Measurements from ENCODE around the gene CNNM3.
A peak's percentile ranks its signal among the peaks of the same experiment; 100 is the strongest.

The CNNM3 gene

GRCh38 chr2:96866149-96866548 lies 50.1 kb downstream of the CNNM3 start:
- DNase-seq = no peak
- no peak for TF ChIP-seq POLR2A (IDR thresholded peaks at IDR 0.05; ENCODE audit: low read length)
- no peak for TF ChIP-seq GATA1 (IDR thresholded peaks at IDR 0.05; ENCODE audit: low read depth, low read length)

GRCh38 chr2:96866586-96866985 lies 50.5 kb downstream of the CNNM3 start:
- no peak for DNase-seq
- TF ChIP-seq GATA1 (IDR thresholded peaks at IDR 0.05; ENCODE audit: low read depth, low read length) (no peak), POLR2A (IDR thresholded peaks at IDR 0.05; ENCODE audit: low read length) (no peak)

GRCh38 chr2:96866986-96867755 lies 51.1 kb downstream of the CNNM3 start:
- TF ChIP-seq GATA1 (IDR thresholded peaks at IDR 0.05; ENCODE audit: low read depth, low read length) = no peak
- no peak for TF ChIP-seq POLR2A (IDR thresholded peaks at IDR 0.05; ENCODE audit: low read length)
- no peak for DNase-seq

GRCh38 chr2:96867756-96868554 lies 51.9 kb downstream of the CNNM3 start:
- TF ChIP-seq POLR2A (IDR thresholded peaks at IDR 0.05; ENCODE audit: low read length) = no peak
- TF ChIP-seq GATA1 (IDR thresholded peaks at IDR 0.05; ENCODE audit: low read depth, low read length) = no peak
- DNase-seq = peak; percentile 46 to 52

GRCh38 chr2:96868555-96869280 lies 52.6 kb downstream of the CNNM3 start:
- peak; percentile 71 to 73 for DNase-seq
- TF ChIP-seq POLR2A (IDR thresholded peaks at IDR 0.05; ENCODE audit: low read length) (no peak), GATA1 (IDR thresholded peaks at IDR 0.05; ENCODE audit: low read depth, low read length) (no peak)

GRCh38 chr2:96869281-96869821 lies 53.3 kb downstream of the CNNM3 start:
- DNase-seq = peak; percentile 49
- TF ChIP-seq GATA1 (IDR thresholded peaks at IDR 0.05; ENCODE audit: low read depth, low read length) = no peak
- no peak for TF ChIP-seq POLR2A (IDR thresholded peaks at IDR 0.05; ENCODE audit: low read length)

- TF ChIP-seq POLR2A (IDR thresholded peaks at IDR 0.05; ENCODE audit: low read length) (no peak), GATA1 (IDR thresholded peaks at IDR 0.05; ENCODE audit: low read depth, low read length) (no peak)
Measured at GRCh38 chr2:96869822-96870625, 54.0 kb downstream of the CNNM3 start, which contains the start of gene SEMA4C. Gene SEMA4C (minus strand): TSS chr2:96870080. CDS start chr2:96867886, 2,194 bp downstream.

GRCh38 chr2:96870626-96871255 lies 54.7 kb downstream of the CNNM3 start:
- peak; percentile 69 to 71 for DNase-seq
- TF ChIP-seq POLR2A (IDR thresholded peaks at IDR 0.05; ENCODE audit: low read length) = no peak
- no peak for TF ChIP-seq GATA1 (IDR thresholded peaks at IDR 0.05; ENCODE audit: low read depth, low read length)

More at GRCh38 chr2:96869822-96870625, 54.0 kb downstream of the CNNM3 start, which contains the start of gene SEMA4C:
- peak; percentile 69 to 72 for DNase-seq

GRCh38 chr2:96872591-96873349 lies 56.7 kb downstream of the CNNM3 start:
- no peak for DNase-seq

GRCh38 chr2:96873651-96874096 lies 57.6 kb downstream of the CNNM3 start:
- no peak for DNase-seq
- TF ChIP-seq POLR2A (IDR thresholded peaks at IDR 0.05; ENCODE audit: low read length) (no peak), GATA1 (IDR thresholded peaks at IDR 0.05; ENCODE audit: low read depth, low read length) (no peak)

More at GRCh38 chr2:96872591-96873349, 56.7 kb downstream of the CNNM3 start:
- TF ChIP-seq GATA1 (IDR thresholded peaks at IDR 0.05; ENCODE audit: low read depth, low read length) (no peak), POLR2A (IDR thresholded peaks at IDR 0.05; ENCODE audit: low read length) (no peak)

GRCh38 chr2:96874198-96874831 lies 58.2 kb downstream of the CNNM3 start:
- no peak for DNase-seq
- TF ChIP-seq POLR2A (IDR thresholded peaks at IDR 0.05; ENCODE audit: low read length) = no peak
- no peak for TF ChIP-seq GATA1 (IDR thresholded peaks at IDR 0.05; ENCODE audit: low read depth, low read length)
